Measurements from ENCODE around the gene CHMP1B. TPM values are rescaled to one million over a fixed set of nuclear protein-coding genes. Genes with fewer than 3 reads are reported as not detected.

Gene CHMP1B
- total RNA-seq, 2 experiments from 2014 or later, result 64.4 to 67.4 TPM

- Histone ChIP-seq H3K4me3 (ENCODE audit: low read length) (no peak overlapping the region), H3K9me3 (ENCODE audit: control insufficient read depth in 1 of 2, insufficient read depth in 1 of 2, low read length in 2 of 2) (no peaks in the 10 kb centered on the region), H3K4me1 (ENCODE audit: insufficient read depth, low read length) (no peaks in the 10 kb centered on the region), H3K27me3 (ENCODE audit: control insufficient read depth in 1 of 2, insufficient read depth in 2 of 2, low read length in 2 of 2) (no peaks in the 10 kb centered on the region), H3K27ac (ENCODE audit: low read depth in 1 of 2, low read length in 2 of 2) (no peak overlapping the region), H3K36me3 (ENCODE audit: insufficient read depth, low read length) (peaks cover 34% of the 10 kb centered on the region)
- no peak for DNase-seq
- ChIA-PET POLR2A (no interaction called here), CTCF (no interaction called here)
- Mint-ChIP-seq H3K9me3 (no peaks in the 10 kb centered on the region), H3K36me3 (ENCODE audit: low read depth) (peaks cover 70% of the 10 kb centered on the region), H3K4me1 (ENCODE audit: low read depth) (no peaks in the 10 kb centered on the region), H3K27me3 (no peaks in the 10 kb centered on the region), H3K4me3 (no peak overlapping the region), H3K27ac (no peak overlapping the region)
- TF ChIP-seq, protein P1, sequence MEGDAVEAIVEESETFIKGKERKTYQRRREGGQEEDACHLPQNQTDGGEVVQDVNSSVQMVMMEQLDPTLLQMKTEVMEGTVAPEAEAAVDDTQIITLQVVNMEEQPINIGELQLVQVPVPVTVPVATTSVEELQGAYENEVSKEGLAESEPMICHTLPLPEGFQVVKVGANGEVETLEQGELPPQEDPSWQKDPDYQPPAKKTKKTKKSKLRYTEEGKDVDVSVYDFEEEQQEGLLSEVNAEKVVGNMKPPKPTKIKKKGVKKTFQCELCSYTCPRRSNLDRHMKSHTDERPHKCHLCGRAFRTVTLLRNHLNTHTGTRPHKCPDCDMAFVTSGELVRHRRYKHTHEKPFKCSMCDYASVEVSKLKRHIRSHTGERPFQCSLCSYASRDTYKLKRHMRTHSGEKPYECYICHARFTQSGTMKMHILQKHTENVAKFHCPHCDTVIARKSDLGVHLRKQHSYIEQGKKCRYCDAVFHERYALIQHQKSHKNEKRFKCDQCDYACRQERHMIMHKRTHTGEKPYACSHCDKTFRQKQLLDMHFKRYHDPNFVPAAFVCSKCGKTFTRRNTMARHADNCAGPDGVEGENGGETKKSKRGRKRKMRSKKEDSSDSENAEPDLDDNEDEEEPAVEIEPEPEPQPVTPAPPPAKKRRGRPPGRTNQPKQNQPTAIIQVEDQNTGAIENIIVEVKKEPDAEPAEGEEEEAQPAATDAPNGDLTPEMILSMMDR (IDR thresholded peaks at IDR 0.05), result no peak
- intact Hi-C loops (cut with DNase I, micrococcal nuclease), result no loop called here
- no peak for ATAC-seq (ENCODE audit: poor library complexity)
Observed at GRCh38 chr18:11899063-11899462, 47.9 kb downstream of the CHMP1B start.

DNA sequence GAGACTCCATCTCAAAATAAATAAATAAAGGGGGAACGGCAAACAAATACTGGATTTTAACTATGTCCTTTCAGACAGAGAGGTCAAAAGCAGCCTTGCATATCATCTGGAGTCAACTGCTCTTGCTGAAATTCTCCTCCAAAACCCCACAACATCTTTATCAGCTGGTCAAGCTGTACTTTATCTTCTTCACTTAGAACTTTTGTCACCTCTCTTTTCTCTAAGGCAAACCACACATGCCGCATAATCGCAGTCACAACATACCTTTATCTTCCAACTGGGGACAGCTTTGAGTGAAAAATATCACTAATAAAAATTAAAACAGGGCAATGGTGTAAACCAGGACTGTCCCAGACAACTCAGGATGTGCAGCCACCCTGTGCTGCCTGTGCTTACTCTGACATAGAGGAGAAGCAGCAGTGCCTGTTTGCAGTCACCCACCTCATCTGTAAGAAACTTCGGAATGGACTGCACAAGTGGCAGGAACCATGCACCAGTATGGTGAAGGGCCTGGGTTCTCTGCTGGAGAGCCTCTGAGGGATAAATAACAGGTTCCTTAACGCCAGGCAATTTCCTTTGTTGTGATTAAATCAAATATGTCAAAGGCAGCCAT lies 50.7 kb downstream of the CHMP1B start:
- Mint-ChIP-seq H3K27ac (no peak overlapping the region), H3K36me3 (ENCODE audit: low read depth) (peaks cover 66% of the 10 kb centered on the region), H3K9me3 (no peaks in the 10 kb centered on the region), H3K4me1 (ENCODE audit: low read depth) (peaks cover 10% of the 10 kb centered on the region), H3K4me3 (no peak overlapping the region), H3K27me3 (no peaks in the 10 kb centered on the region)
- H3K4me1 ChIP-seq (ENCODE audit: insufficient read depth, low read length), result peaks cover 9% of the 10 kb centered on the region
- H3K27me3 ChIP-seq (ENCODE audit: control insufficient read depth in 1 of 2, insufficient read depth in 2 of 2, low read length in 2 of 2), result no peaks in the 10 kb centered on the region
- H3K9me3 ChIP-seq (ENCODE audit: control insufficient read depth in 1 of 2, insufficient read depth in 1 of 2, low read length in 2 of 2), result no peaks in the 10 kb centered on the region
- ATAC-seq (ENCODE audit: poor library complexity) (no peak), DNase-seq (no peak)
- H3K27ac ChIP-seq (ENCODE audit: low read depth in 1 of 2, low read length in 2 of 2), result no peak overlapping the region
- ChIA-PET CTCF (no interaction called here), POLR2A (no interaction called here)
- TF ChIP-seq, protein P1 (IDR thresholded peaks at IDR 0.05), result no peak
- intact Hi-C loops (cut with DNase I, micrococcal nuclease), result loop anchor here in 1 of 2 experiments (10.0 kb wide), 1 partner anchor 473 kb away; the partner anchor contains the start of gene AFG3L2
- peaks cover 30% of the 10 kb centered on the region for H3K36me3 ChIP-seq (ENCODE audit: insufficient read depth, low read length)
- no peak overlapping the region for H3K4me3 ChIP-seq (ENCODE audit: low read length)

DNA sequence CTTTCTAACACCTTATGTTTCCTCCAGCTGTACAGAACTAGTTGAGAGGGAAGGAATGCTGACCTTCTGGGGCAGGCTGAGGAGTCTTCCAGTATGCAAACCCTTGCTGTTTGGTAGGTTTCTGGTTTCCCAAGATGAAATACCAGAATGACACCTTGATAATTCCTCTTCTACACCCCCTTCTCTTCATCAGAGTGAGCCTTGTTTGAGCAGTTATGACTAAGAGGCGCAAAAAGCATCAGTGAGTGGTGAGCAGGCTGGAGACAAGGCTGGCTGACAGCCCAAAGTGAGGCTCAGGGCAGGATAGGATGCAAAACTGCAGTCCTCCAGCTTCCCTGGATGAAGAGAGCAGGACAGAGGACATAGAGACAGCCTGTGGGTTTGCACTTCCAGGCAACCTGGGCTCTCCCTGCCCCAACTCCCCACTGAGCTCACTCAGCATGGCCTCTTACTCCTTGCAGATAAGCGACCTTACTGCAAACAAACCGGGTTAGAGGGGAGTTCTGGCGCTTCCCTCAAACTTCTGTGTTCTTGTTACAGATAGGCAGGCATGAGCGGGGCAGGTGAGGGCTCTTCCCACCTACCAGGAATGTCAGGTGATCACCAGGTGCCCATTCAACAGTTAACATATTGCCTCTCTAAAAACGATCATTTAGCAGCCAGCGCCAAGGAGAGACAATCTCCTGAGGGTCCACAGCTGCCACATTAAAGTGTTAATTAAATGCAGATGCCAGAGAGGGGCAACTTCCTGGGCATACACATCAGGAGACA lies 51.5 kb downstream of the CHMP1B start:
- H3K36me3 ChIP-seq (ENCODE audit: insufficient read depth, low read length), result peaks cover 30% of the 10 kb centered on the region
- H3K4me1 ChIP-seq (ENCODE audit: insufficient read depth, low read length), result peaks cover 17% of the 10 kb centered on the region
- H3K9me3 ChIP-seq (ENCODE audit: control insufficient read depth in 1 of 2, insufficient read depth in 1 of 2, low read length in 2 of 2), result no peaks in the 10 kb centered on the region
- no peaks in the 10 kb centered on the region for H3K27me3 ChIP-seq (ENCODE audit: control insufficient read depth in 1 of 2, insufficient read depth in 2 of 2, low read length in 2 of 2)
- Mint-ChIP-seq H3K4me1 (ENCODE audit: low read depth) (peaks cover 18% of the 10 kb centered on the region), H3K27ac (no peak overlapping the region), H3K36me3 (ENCODE audit: low read depth) (peaks cover 58% of the 10 kb centered on the region), H3K4me3 (no peak overlapping the region), H3K9me3 (no peaks in the 10 kb centered on the region), H3K27me3 (no peaks in the 10 kb centered on the region)
- no peak overlapping the region for H3K27ac ChIP-seq (ENCODE audit: low read depth in 1 of 2, low read length in 2 of 2)
- no peak overlapping the region for H3K4me3 ChIP-seq (ENCODE audit: low read length)
- no peak for ATAC-seq (ENCODE audit: poor library complexity)
- no peak for DNase-seq
- ChIA-PET CTCF (no interaction called here), POLR2A (no interaction called here)
- intact Hi-C loops (cut with DNase I, micrococcal nuclease), result loop anchor here in 1 of 2 experiments (10.0 kb wide), 1 partner anchor 472 kb away; the partner anchor contains the start of gene AFG3L2
- TF ChIP-seq, protein P1 (IDR thresholded peaks at IDR 0.05), result no peak

Other genes with a start within 250 kb of the CHMP1B start
- not detected for gene SLC35G4, start 241.8 kb upstream of the CHMP1B start, total RNA-seq
- under 1 TPM; 0.11 to 0.19 TPM for gene GNAL, start 162.1 kb upstream of the CHMP1B start, total RNA-seq
- gene MPPE1, start 56.9 kb downstream of the CHMP1B start, total RNA-seq, result 10 to 100 TPM; 62.6 to 68.3 TPM
- gene IMPA2, start 130.1 kb downstream of the CHMP1B start, total RNA-seq, result 1 to 10 TPM; 1.7 to 2.5 TPM
- not detected for gene ANKRD62, start 242.4 kb downstream of the CHMP1B start, total RNA-seq

Measured in CD4-positive, alpha-beta T cell (primary cell).